ENCODE measurements around the gene OR14A16.
A peak's percentile ranks its signal among the peaks of the same experiment; 100 is the strongest.

Gene OR14A16

GRCh38 chr1:247824023-247824422 is at the start of gene OR14A16:
TSS of gene OR14A16 (minus strand) at chr1:247824119. CDS start at chr1:247815729, 8,390 bp downstream.
- no peak for DNase-seq

GRCh38 chr1:247865416-247865815 is 41.5 kb upstream of the OR14A16 start:
- no peak for DNase-seq

- DNase-seq = no peak
Measured at GRCh38 chr1:247864644-247865043, 40.7 kb upstream of the OR14A16 start.

DNA sequence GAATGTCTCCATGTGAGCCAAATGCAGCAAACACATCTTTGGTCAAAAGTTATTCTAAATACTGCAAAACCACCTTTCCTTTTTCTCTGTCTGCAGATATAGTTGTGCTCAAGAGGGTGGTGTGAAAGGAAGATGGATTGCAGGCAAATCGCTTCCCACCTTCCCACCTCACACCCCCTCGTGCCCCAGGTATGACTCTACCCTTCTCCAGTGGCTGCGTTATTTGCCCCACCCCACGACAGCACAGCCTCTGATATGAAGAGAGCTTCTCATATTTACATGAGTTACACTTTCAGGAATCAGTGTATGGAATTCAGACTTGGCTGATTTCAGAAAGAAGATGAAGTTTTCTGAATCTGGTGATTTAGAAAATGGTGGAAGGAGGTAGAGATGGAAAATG is 38.8 kb upstream of the OR14A16 start:
- no peak for DNase-seq

DNA sequence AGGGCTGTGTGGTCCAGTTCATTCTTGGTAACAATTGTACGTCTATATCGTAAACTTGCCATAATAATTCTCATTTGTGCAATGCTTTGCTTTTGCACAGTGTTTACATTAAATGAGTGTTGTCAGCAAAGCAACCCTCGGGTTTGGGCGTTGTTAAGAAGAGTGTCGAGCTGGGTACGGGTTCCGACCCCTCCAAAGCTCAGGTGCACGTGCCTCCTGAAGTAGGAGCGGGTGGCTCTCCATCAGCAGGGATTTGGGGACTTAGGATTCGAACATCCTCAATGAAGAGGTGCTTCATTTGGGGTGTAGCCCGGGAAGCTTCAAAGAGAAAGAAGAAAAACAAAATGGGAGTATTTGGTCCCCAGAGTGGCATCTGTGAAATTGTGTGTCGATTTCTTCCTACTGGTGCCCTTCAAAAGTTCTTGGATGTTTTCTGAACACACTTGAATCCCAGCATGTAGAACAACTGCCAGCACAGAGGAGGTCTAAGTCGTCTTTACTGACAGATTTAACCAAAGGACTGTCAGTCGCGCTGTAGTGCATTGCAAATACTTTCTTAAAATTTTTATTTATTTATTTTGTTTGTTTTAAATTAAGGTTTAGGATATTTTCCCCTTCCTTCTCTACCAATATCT is 34.2 kb upstream of the OR14A16 start:
- DNase-seq = peak in 1 of 3 donors; percentile 3

GRCh38 chr1:247857069-247857984 is 33.4 kb upstream of the OR14A16 start, which contains the start of gene TRIM58:
TSS of gene TRIM58 (plus strand) at chr1:247857187. CDS start at chr1:247857247, 60 bp downstream.
- DNase-seq = peak; percentile 32 to 75 (median 57)

- no peak for DNase-seq
Measured at GRCh38 chr1:247855911-247856310, 32.0 kb upstream of the OR14A16 start.

GRCh38 chr1:247854899-247855545 is 31.1 kb upstream of the OR14A16 start:
- DNase-seq = no peak

GRCh38 chr1:247849616-247850015 is 25.7 kb upstream of the OR14A16 start:
- DNase-seq = no peak

DNA sequence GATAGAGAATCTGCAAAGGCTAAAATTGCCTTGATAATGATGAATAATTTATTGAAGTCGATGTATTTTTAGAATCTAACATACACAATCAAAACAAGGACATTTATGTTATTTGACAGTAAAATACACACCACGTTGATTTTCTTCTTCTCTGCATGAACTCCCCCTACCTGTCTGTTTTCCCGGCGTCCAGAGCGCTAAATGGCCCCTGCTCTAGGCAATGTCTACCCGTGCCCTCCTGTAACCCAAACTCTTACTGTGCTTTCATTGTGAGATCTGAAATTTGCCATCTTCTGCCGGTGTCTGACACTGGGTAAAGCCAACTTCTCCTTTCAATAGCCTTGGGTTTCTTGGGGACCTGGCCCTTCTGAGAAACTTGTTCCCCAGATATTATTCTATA is 24.4 kb upstream of the OR14A16 start:
- no peak for DNase-seq

GRCh38 chr1:247845693-247846017 is 21.7 kb upstream of the OR14A16 start:
- no peak for DNase-seq

GRCh38 chr1:247845011-247845692 is 21.2 kb upstream of the OR14A16 start:
- DNase-seq = no peak

DNA sequence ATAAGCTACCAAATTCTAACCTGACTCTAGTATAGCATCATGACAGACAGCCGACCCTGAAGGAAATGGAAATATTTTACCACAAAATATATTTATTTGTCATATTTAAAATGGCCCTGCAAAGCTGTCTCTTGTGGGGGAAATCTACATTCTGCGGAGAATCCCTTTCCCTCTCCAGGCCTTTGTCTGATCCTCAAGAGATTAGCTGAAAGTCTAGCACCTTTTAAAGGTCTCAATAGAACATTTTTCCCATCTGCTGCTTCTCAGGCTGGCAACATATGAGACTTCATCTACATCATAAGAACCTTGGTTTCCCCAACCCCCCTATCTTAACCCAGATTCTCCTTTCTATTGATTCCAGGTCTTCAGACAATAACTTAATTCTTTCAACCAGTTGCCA is 19.5 kb upstream of the OR14A16 start:
- no peak for DNase-seq

- no peak for DNase-seq
Measured at GRCh38 chr1:247841796-247842195, 17.9 kb upstream of the OR14A16 start, which contains the start of gene OR11L1. TSS of gene OR11L1 (minus strand) at chr1:247841896. CDS start at chr1:247841896, 0 bp downstream.

GRCh38 chr1:247840818-247841217 is 16.9 kb upstream of the OR14A16 start:
- no peak for DNase-seq

DNA sequence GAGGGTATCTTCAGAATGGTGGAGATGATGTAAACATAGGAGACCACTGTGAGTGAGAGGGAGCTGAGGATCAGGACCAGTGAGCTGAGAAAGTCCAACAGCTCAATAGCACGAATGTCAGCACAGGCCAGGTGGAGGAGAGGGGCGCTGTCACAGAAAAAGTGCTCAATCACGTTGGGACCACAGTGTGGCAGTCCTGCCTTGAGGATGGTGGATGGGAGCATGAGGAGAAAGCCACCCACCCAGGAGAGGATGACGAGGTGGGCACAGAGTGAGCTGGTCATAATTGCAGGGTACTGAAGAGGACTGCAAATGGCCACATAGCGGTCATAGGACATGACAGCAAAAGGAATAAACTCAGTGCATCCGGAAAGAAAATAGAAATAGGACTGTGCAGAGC is 9.7 kb upstream of the OR14A16 start:
- DNase-seq = no peak

GRCh38 chr1:247829656-247830055 is 5.7 kb upstream of the OR14A16 start:
- no peak for DNase-seq

DNA sequence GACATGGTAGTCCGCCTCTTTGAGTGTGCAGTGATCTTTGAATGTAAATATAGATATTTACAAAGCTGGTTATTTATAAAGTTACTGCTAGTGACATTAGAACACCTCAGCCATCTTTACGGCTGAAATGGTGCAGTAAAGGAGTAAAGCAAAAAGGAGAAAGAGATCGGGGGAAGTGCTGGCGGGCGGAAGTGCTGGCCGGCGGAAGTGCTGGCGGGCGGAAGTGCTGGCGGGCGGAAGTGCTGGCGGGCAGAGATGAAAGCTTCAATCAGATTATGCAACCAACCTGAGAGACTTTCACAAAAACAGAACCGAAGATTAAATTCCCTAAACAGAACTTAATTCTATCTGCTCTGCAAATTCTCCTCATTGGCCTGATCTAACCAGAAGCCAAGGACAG is 1.4 kb upstream of the OR14A16 start:
- no peak for DNase-seq

DNA sequence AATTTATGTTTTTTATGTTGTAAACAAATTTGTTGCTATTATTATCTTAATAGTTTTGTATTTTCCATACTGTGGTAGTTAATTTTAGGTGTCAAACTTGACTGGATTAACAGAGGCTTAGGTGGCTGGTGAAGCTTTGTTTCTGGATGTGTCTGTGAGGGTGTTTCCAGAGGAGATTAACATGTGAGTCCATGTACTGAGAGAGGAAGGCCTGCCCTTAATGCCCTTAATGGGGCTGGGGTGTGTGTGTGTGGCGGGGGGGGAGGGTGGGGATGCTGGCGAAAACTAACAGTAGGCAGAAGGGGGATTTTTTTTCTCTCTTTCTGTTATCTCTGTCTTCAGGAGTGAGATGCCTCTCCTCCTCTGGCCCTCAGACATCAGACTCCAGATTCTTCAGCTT is 1.9 kb downstream of the OR14A16 start:
- DNase-seq = no peak

DNA sequence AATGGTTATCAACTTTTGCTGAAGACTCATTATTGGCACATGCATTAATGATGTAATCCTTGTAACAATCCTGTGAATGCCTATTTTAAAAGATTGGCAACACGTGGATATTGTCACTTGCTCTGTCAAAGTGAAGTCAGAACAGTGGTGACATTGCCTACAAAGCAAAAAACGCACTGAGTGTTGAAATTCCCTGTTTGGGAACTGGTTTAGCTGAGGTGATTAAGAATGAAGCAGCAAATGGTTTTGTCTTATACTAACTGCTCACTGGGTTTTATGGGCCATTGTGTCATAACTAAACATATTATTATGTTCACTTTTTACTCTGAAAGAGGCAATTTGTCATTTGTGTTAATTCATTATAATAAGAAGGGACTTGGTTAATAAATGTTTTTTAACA is 11.3 kb downstream of the OR14A16 start:
- DNase-seq = no peak

DNA sequence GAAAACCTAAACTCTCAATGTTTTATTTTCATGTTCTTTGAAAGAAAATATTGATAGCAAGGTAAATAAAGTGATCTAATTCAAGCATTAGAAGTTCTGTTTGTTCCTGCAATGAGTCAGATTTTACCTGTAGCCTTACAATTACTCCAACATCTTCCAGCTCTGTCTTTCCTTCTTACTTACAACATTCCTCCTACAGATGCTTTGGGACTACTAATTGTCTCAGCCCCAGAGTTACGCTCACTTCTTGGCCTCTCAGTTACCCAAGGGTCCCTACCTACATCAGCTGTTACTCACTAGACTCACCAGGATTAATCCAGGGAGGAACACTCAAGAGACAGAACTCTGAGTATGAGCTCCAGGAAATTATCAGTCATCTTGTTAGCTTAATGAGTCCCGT is 26.4 kb downstream of the OR14A16 start:
- DNase-seq = no peak

DNA sequence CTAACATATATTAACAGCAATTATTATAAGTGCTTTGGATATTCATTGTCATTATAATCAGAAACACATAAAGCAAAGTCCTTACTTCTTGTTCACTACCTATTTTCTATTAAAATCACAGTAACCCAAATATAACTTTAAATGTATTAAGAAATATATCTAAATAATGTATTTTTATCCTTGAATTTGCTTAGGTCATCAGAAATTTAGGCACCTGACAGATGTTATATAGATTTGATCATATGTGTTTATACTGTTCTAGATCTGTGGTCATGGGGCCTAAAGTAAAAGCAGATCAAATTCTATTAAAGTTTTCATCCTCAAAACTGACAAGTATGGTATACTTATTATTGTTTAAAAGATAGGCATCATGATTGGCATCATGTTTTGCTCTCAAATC is 54.3 kb downstream of the OR14A16 start:
- no peak for DNase-seq

Data from suppressor macrophage treated with lipopolysaccharide for 1 hour (primary cell).